ENCODE measurements around the gene FOXB1. TPM values are rescaled to one million over a fixed set of nuclear protein-coding genes. Genes with fewer than 3 reads are reported as not detected.
A peak's percentile ranks its signal among the peaks of the same experiment; 100 is the strongest.

Gene FOXB1
- total RNA-seq, 1 donor from 2014 or later: not detected

- no peak for ATAC-seq
Observed at GRCh38 chr15:59999612-60000112, 4.4 kb upstream of the FOXB1 start.

DNA sequence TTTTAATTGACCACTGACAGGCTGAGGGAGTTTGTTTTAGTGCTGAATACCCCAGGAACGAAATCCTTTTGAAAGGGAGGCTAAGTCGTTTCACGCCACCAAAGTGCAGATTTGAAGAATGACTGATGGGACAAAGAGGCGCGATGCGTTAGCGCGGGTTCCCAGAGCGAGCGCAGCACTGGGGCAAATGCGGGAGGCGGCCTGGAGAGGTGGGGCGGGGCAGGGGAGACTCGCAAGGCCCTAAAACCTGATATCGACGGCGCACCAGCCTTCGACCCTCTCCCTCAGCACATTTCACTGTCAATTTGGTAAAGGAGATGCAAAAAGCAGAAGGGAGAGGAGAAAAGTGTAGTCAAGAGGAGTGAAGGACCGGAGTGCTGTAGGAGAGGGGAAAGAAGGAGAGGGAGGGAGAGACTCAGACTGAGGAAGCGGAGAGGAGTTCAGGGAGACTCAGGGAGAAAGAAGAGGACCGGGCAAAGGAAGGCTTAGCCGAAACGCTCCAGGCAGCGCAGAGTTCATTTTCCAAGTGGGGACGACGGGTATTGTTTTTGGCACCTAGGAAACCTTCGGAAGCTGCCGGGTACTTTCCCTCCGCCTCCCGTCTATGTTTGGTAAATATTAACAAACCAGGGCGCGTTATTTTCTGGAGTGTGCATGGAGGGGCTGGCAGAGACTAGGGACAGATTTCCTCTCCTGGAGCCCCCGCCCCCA is 3.8 kb upstream of the FOXB1 start:
- ATAC-seq: no peak

- ATAC-seq: no peak
Observed at GRCh38 chr15:60000824-60001609, 3.1 kb upstream of the FOXB1 start.

DNA sequence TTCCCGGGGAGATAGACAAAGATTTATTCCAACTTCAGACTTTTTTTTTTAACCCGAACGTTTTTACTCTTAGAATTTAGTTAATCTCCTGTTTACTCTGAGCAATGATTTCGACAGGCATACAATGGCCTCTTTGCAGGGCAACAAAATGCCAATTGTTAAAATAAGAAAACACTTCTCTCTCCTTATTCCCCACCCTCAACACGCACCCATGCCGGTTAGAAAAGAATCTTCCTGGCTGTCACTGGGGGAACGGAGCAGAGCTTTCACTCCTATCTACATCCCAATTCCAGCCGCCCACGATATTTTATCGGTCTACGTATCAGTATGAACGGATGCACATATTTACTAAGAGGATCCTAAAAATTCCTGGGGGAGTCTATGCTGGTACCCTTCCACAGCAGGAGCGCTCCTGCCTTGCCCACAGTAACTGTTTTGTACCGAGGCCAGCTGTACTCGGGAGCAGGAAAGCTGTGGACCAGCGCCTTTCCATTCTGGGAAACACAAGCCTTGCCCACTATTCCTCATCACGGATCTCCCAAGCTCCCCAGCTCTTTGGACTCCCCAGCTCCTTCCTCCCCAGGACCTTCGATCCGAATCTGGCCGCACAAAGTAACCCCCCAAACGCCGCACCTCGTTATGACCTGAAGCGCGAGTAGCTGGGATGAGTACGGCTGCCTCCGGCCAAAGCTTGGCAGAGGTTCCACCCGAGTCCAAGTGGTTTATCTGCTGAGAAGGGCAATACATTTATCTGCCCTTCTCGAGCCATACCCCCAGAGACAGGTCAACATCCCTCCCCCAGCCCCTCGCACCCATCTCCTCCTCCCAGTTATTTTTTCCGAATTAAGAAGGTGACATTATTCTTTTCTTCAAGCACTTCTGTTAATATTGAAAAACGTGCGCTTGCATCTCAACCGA is 2.2 kb upstream of the FOXB1 start:
- no peak for ATAC-seq

GRCh38 chr15:60002528-60003218 is 1.4 kb upstream of the FOXB1 start:
- no peak for ATAC-seq

DNA sequence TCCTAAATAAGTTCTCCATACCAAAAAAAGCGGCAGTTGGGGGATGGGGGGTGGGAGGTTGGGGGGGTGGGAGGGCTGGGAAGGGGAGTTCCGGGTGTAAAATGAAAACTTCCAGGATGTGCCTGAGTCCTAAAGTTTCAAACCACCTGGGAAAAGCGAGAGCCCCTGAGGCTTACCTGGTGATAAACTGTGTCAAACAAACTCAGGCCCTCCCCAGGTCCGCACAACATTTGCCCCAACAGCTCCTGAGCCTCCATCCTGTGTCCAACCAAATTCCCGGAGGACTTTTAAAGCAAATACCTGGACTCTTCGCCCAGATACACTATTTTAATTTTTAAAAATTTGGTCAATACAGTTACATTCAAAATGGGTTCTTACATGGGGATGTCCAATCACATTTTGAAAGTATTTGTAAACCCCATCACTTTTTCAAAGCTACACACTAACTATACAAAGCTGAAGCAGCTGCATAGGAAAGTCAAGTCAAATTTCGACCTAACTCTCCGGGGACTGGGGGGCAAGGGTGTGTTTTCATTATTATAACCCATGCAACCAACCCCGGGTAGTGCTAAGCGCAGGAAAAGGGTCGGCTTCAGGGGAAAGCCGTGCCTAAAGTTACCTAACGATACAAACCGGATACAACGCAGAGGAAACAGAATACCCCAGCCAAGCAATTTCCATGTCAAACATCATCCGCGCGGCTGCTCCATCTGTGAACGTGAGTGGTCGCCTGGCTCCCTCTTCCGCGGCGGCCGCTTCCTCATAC is 685 bp upstream of the FOXB1 start:
- no peak for ATAC-seq

GRCh38 chr15:60004846-60005351 is 788 bp downstream of the FOXB1 start:
- ATAC-seq: no peak

- ATAC-seq: peak; percentile 21
Observed at GRCh38 chr15:60005352-60006202, 1.5 kb downstream of the FOXB1 start.

GRCh38 chr15:60006203-60006862 is 2.2 kb downstream of the FOXB1 start:
- ATAC-seq: peak; percentile 40

GRCh38 chr15:60006873-60007272 is 2.8 kb downstream of the FOXB1 start:
- ATAC-seq: no peak

- ATAC-seq: no peak
Observed at GRCh38 chr15:60009124-60009960, 5.2 kb downstream of the FOXB1 start.

DNA sequence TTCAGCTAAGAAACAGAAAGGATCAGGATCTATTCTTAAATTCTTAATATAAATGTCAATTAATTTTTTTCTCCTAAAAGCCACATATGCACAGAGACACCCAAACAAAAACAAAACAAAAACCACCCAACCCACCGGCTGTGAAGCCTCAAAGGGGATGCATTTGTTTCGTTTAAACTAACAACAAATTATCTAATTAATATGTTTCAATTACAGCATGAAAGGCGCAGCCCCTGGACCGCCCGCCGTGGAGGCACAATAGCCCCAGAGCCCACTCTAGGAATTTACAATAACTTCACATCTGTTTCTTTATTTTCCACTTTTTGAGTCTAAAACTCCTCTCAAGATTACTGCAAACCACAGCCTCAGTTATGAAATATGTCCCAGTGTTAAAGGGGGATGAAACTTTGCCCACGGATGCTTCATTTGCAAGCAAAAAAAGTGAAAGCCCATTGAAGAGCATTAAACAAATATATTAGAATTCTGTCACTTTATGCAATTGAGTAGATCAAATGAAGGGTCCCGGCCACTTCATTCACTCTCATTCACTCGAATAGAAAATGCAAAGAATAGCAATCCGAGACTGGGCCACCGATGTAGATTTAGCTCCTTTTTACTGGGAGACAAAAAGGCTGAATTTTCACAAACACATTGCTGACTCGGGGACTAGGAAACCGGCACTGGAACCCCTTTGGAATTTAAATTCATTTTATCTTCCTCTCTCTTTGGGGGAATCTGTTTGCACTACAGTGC is 6.0 kb downstream of the FOXB1 start:
- ATAC-seq: no peak

DNA sequence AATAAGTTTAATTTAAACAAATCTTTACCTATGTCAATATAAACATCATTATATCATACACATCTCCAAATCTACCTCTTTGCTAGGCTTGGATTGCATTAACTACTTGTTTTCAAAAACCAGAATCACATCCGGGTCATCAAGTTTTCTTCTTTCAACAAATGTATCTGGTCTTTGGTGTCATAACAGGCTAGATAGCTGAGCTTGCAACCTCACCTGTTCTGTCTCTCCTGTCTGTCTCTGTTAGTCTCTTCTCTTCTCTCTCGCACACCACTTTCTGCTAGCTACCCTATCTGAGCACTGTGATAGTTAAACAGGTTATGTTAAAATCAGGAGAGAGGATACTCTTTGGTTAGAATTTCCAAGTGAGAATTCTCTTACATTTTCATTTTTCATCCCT is 6.7 kb downstream of the FOXB1 start:
- ATAC-seq: no peak

- no peak for ATAC-seq
Observed at GRCh38 chr15:60012695-60013094, 8.6 kb downstream of the FOXB1 start.

GRCh38 chr15:60017538-60018520 is 13.7 kb downstream of the FOXB1 start:
- ATAC-seq: no peak

GRCh38 chr15:60020736-60021135 is 16.6 kb downstream of the FOXB1 start:
- no peak for ATAC-seq

Measured in esophagus mucosa (tissue), 1 donor.